Epithelial cell of proximal tubule (primary cell): ENCODE measurements around the gene ANKRD26. TPM values are rescaled to one million over a fixed set of nuclear protein-coding genes. Genes with fewer than 3 reads are reported as not detected.

Experiments used
- DNase-seq: peaks from one replicate; pipeline ENCODE4 v3.0.0-alpha.2; 2011; ENCODE audit warnings: low read depth
- H3K4me3 ChIP-seq: 2 replicates; pipeline ENCODE4 v1.5.1; 2011; ENCODE audit warnings: low read depth, mild to moderate bottlenecking, low read length
- total RNA-seq: library from RNA; depleted of rRNA; stranded (reverse); fragments of >200 nt; gene quantifications from 2 replicates; pipeline ENCODE4 v1.2.3, GENCODE V29; 2015
- TF ChIP-seq, protein P1 (sequence below): conservative IDR thresholded peaks from 2 replicates; pipeline ENCODE4 v1.5.1; 2012; ENCODE audit warnings: low read depth, mild to moderate bottlenecking, low read length

Gene ANKRD26
- total RNA-seq, 1 donor from 2014 or later = 4.7 TPM

GRCh38 chr10:27108165-27108564 is 7.9 kb upstream of the ANKRD26 start:
- H3K4me3 ChIP-seq = no peak overlapping the region
- TF ChIP-seq, protein P1, sequence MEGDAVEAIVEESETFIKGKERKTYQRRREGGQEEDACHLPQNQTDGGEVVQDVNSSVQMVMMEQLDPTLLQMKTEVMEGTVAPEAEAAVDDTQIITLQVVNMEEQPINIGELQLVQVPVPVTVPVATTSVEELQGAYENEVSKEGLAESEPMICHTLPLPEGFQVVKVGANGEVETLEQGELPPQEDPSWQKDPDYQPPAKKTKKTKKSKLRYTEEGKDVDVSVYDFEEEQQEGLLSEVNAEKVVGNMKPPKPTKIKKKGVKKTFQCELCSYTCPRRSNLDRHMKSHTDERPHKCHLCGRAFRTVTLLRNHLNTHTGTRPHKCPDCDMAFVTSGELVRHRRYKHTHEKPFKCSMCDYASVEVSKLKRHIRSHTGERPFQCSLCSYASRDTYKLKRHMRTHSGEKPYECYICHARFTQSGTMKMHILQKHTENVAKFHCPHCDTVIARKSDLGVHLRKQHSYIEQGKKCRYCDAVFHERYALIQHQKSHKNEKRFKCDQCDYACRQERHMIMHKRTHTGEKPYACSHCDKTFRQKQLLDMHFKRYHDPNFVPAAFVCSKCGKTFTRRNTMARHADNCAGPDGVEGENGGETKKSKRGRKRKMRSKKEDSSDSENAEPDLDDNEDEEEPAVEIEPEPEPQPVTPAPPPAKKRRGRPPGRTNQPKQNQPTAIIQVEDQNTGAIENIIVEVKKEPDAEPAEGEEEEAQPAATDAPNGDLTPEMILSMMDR = no peak
- DNase-seq = no peak

DNA sequence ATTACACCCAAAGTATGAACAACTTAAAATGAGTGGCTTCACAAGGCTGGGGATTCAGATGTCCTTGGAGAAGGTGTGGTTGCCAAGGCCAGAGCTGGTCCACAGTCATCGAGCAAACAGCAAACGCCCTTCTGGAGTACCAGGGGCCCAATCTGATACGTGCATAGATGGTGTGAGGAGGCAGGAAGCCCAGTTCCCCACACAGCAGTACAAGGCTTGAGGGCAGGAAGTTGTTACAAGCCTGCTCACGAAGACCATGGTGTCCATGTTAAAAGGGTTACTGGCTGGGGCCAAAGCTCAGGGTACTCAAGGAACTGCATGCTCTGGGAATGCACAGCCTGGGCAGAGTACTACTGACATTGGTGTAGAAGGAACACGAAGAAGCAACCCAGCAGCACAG is 4.6 kb upstream of the ANKRD26 start:
- DNase-seq = no peak
- TF ChIP-seq, protein P1 = no peak

GRCh38 chr10:27100813-27101347 is 586 bp upstream of the ANKRD26 start:
- DNase-seq = no peak
- TF ChIP-seq, protein P1 = no peak
- H3K4me3 ChIP-seq = peak overlapping the region; percentile 95

More for the DNA sequence above, 4.6 kb upstream of the ANKRD26 start:
- H3K4me3 ChIP-seq = no peak overlapping the region

GRCh38 chr10:27099448-27099847 is 846 bp downstream of the ANKRD26 start:
- TF ChIP-seq, protein P1 = no peak
- DNase-seq = no peak
- H3K4me3 ChIP-seq = peak overlapping the region; percentile 95

- DNase-seq = no peak
- no peak overlapping the region for H3K4me3 ChIP-seq
- TF ChIP-seq, protein P1 = no peak
These were observed 11.9 kb downstream of the ANKRD26 start for GRCh38 chr10:27088119-27089044.

- H3K4me3 ChIP-seq = no peak overlapping the region
- DNase-seq = no peak
- TF ChIP-seq, protein P1 = peak; percentile 26
These were observed 27.7 kb downstream of the ANKRD26 start for GRCh38 chr10:27072436-27073114.
